Eye (tissue), 1 donor: ENCODE data around the gene HAUS7.

Experiments used
- DNase-seq: peaks from one replicate; pipeline ENCODE4 v3.0.0-alpha.2; 2015

Gene HAUS7

DNA sequence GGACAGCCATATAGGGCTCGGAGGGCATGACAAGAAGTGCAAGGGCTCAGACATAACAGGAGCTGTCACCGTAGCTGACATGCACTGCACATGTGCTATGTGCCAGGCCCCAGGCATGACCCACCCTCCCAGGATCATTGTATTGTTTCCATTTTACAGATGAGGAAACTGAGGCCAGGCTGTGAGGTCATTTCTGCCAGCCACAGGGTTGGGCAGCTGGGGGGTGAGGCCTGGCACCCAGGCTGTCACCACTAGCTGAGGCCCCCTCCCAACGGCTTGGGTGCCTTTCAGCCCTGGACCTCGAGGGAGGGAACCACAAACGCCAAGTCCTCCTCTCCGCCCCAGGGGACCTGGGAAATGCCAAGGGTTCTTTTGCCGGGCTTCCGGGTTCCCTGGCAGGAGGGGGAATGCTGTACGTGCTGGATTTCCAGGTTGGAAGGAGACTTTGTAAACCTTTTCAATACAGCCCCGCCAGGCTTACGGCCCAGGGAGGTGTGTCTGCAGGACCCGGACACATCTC is 37.2 kb downstream of the HAUS7 start:
- no peak for DNase-seq

GRCh38 chrX:153430796-153431195 is 39.6 kb downstream of the HAUS7 start:
- DNase-seq, result no peak

DNA sequence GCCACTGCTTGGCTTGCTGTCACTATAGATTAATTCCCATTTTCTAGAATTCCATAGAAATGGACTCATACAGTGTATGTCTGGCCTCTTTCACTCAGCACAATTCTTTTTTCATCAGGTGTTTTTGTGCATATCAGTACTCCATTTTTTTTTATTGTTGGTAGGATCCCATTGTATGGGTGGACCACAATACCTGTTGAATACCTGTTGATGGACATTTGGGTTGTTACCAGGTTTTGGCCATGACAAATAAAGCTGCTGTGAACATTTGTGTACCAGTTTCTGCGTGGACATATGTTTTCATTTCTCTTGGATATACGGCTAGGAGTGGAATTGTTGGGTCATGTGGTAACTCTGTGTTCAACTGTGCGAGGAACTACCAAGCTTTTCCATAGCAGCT is 44.2 kb downstream of the HAUS7 start:
- DNase-seq, result no peak

DNA sequence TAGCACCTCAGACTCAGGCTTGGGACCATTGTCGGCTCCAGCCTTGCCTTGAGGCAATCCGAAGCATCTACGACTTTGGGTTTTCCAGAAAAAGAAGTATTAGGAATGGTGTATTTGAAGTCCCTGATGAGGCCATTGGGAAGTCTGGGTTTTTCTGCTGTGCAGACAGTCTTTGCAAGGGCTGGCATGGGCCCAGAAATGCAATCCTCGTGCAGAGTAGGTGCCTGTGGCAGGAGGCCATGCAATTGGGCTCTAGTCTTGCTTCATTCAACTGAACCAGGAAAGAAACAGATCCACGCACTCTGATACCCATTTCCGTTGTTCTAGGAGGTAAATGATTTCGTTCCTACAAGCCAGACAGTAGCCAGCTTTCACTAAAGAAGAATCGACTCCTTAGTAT is 46.7 kb downstream of the HAUS7 start:
- no peak for DNase-seq

GRCh38 chrX:153421856-153422255 is 48.5 kb downstream of the HAUS7 start:
- DNase-seq, result no peak

DNA sequence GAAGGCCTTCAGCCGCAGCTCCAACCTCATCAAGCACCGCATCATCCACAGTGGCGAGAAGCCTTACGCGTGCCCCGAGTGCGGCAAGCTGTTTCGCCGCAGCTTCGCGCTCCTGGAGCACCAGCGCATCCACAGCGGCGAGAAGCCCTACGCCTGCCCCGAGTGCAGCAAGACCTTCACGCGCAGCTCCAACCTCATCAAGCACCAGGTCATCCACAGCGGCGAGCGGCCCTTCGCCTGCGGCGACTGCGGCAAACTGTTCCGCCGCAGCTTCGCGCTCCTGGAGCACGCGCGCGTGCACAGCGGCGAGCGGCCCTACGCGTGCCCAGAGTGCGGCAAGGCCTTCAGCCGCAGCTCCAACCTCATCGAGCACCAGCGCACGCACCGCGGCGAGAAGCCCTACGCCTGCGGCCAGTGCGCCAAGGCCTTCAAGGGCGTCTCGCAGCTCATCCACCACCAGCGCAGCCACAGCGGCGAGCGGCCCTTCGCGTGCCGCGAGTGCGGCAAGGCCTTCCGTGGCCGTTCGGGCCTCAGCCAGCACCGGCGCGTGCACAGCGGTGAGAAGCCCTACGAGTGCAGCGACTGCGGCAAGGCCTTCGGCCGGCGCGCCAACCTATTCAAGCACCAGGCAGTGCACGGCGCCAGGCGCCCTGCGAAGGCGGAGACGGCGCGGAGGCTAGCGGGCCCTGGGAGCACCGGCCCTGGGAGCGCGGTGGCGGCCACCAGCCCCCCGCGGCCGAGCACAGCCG is 49.4 kb downstream of the HAUS7 start:
- DNase-seq, result no peak

GRCh38 chrX:153417637-153418036 is 52.7 kb downstream of the HAUS7 start:
- no peak for DNase-seq

- DNase-seq, result no peak
These were observed 53.5 kb downstream of the HAUS7 start for GRCh38 chrX:153416781-153417450.

- no peak for DNase-seq
These were observed 55.4 kb downstream of the HAUS7 start for GRCh38 chrX:153414856-153415510.

- no peak for DNase-seq
These were observed 56.6 kb downstream of the HAUS7 start for GRCh38 chrX:153413731-153414130.

- peak; percentile 5 for DNase-seq
These were observed 57.3 kb downstream of the HAUS7 start for GRCh38 chrX:153412746-153413720.

DNA sequence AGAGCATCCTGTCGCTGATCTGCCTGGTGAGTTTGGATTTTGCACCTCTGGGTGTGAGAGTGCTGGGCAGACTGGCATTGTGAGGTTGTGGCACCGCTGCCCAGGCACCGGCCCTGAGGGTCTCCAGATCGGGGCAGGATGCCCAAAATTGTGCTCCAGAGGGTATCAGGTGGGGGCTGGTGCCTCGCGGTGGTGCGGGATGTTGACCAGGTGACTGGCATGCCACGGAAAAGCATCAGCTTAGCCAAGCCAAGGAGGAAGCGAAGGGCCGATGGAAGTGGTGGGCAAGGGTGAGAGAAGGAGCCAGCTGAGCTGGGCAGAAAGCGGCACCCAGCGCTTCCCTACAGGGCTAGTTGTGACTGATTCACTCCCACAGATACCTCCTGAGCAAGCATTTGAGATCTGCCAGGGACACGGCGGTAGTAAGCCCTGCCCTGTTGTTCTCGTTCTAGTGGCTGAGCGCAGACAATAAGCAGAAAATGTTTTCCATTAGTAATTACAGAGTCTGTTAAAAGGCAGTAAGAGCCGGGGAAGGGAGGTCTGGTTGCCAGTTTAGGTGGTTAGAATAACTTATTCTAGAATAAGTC is 58.3 kb downstream of the HAUS7 start:
- DNase-seq, result no peak

- peak; percentile 12 for DNase-seq
These were observed 59.0 kb downstream of the HAUS7 start, which contains the start of gene ZFP92 for GRCh38 chrX:153411255-153411987. Gene ZFP92, plus strand, starts transcription at chrX:153411472. Its CDS starts 6,851 bp downstream, at chrX:153418323.

DNA sequence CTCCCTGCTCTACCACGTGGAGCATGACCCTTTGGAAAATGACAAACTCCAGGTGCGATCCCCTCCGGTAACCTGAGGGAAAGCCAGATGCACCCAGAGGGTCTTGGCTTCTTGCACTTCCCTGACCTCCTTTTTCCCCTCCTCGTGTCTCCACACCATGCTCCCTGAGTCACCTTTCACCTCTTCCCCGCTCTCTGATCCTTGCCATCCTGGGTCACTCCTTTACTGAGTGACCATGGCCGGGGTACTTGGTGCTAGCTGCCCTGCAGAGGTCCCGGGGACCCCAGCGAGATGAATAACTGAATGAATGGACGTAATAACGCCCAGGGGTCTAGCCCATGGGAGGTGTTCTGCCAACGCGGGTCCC is 59.5 kb downstream of the HAUS7 start:
- no peak for DNase-seq

GRCh38 chrX:153410373-153410772 is 60.0 kb downstream of the HAUS7 start:
- no peak for DNase-seq

- no peak for DNase-seq
These were observed 60.8 kb downstream of the HAUS7 start for GRCh38 chrX:153409414-153410101.

- DNase-seq, result no peak
These were observed 61.5 kb downstream of the HAUS7 start for GRCh38 chrX:153408871-153409351.

DNA sequence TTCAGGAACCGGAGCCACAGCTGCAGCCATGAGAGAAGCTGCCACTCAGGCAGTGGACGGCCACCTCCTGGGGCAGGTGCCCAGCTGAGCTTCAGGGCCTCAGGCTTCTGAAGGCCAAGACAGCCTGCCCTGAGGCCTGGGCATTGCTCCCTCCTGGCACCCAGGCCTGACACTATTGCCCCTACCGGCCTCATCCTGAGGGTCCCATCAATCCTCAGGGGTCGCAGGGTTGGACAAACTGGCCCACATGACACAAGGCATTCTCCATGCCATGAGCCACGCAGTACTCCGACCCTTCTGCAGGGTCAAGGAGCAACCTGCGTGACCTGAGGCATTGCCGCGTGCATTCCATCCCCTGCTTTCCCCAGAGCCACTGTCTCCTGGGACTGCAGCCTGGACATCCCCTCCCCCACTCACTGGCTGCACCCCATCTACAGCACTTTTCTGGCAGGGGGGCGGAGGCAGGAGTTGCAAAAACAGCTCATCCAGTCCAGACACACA is 62.1 kb downstream of the HAUS7 start:
- no peak for DNase-seq

- no peak for DNase-seq
These were observed 62.6 kb downstream of the HAUS7 start for GRCh38 chrX:153407736-153408135.

DNA sequence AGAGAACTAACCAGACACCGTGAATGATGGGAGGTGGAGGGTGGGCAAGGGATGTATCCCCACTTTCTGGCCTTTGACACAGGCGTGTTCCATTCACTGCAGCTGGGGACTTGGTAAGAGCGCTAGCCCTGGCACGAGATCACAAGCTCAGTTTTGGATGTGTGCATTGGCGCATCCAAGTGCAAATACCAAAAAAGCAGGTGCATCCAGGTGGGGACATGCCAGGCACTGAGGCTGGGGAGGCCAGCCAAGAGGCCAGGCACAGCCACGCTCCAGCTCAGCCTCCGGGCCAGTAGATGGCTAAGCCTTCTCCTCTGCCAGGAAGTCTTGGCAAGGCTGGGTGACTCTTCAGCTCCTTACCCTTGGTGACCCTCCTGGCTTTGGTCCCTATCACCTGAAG is 63.5 kb downstream of the HAUS7 start:
- DNase-seq, result no peak
